GM19467 (cell line): Measurements from ENCODE around the gene FLVCR1.
"Not testable (repeated sequence)": the region's sequence is repeated elsewhere in the genome, so short reads cannot be mapped to it uniquely, and the experiment has no call there.

ENCODE experiments used
- ATAC-seq: cut with Tn5 transposase; IDR thresholded peaks from one replicate; pipeline ENCODE4 v1.9.1; 2021; ENCODE audit warnings: mild to moderate bottlenecking, moderate library complexity; ENCODE audit not compliant: unreplicated experiment

The FLVCR1 gene

GRCh38 chr1:212860713-212861581, 2.9 kb downstream of the FLVCR1 start:
- ATAC-seq = no peak

DNA sequence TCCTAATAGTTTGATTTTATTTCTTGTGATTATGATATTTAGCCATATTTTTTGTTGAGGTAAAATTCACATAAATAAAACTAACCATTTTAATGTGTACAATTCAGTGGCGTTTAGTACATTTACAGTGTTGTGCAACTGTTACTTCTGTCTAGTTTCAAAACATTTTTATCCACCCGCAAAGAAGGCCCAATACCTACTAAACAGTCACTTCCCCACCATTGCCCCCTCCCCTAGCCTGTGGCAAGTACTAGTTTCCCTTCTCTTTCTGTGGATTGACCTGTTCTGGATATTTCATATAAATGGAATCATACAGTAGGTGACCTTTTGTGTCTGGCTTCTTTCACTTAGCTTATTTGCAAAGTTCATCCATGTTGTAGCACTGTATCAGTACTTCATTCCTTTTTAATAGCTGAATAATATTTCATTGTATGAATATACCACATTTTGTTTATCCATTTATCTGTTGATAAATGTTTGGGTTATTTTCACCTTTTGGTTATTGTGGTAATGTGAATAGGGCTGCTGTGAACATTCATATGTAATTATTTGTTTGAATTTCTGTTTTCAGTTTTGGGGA, 4.1 kb downstream of the FLVCR1 start:
- ATAC-seq = no peak

- ATAC-seq = not testable (repeated sequence)
Observed at GRCh38 chr1:212863345-212863744, 5.3 kb downstream of the FLVCR1 start.

GRCh38 chr1:212864201-212864600, 6.1 kb downstream of the FLVCR1 start:
- ATAC-seq = no peak

GRCh38 chr1:212867192-212867591, 9.1 kb downstream of the FLVCR1 start:
- ATAC-seq = no peak

- ATAC-seq = no peak
Observed at GRCh38 chr1:212871976-212872375, 13.9 kb downstream of the FLVCR1 start.

GRCh38 chr1:212873518-212873917, 15.4 kb downstream of the FLVCR1 start:
- ATAC-seq = peak; percentile 81

GRCh38 chr1:212878418-212878817, 20.3 kb downstream of the FLVCR1 start:
- ATAC-seq = no peak

DNA sequence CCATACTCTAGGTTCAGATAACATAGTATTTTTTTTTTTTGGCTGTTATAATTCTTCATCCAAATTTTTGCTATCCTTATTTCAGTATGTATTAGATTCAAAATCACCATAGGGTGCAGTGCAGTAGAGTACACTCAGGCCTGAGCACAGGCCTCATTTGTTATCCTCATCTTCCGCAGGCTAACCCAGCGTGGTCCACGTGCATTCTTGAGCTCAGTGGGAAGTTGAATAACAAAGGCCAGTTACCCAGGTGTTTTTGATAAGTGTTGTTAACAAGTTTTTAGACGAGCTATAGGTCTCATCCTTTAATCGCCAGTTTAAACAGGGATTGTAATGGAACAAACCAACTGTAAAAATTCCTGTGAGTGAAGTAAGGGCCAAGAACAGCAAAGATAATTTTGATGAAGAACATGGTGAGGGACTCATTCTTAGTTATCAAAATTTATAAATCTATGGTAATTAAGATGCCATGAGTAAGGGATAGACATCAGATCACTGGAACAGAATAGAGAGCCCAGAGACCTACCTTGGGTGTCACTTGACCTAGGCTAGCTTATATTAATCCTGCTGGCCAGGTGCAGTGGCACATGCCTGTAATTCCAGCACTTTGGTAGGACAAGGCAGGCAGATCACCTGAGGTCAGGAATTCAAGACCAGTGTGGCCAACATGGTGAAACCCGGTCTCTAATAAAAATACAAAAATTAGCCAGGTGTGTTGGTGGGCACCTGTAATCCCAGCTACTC, 22.0 kb downstream of the FLVCR1 start:
- no peak for ATAC-seq

- no peak for ATAC-seq
Observed at GRCh38 chr1:212884592-212884991, 26.5 kb downstream of the FLVCR1 start.

GRCh38 chr1:212892108-212892507, 34.0 kb downstream of the FLVCR1 start:
- ATAC-seq = no peak

- no peak for ATAC-seq
Observed at GRCh38 chr1:212899845-212900244, 41.8 kb downstream of the FLVCR1 start.

- no peak for ATAC-seq
Observed at GRCh38 chr1:212901290-212901689, 43.2 kb downstream of the FLVCR1 start.

GRCh38 chr1:212902054-212902453, 44.0 kb downstream of the FLVCR1 start:
- no peak for ATAC-seq

DNA sequence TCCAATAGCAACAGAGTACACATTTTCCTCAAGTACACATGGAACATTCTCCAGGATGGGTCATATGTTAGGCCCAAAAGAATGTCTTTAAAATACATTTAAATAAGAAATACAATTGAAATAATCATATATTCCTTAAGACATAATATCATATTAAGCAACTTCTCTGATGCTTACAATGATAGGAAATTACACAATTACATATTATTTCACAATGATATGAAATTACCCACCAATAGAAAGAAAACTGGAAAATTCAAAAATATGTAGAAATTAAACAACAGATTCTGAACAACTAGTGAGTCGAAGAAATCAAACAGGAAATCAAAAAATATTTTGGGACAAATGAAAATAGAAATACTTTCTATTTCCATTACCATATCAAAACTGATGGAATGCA, 45.6 kb downstream of the FLVCR1 start:
- ATAC-seq = no peak

DNA sequence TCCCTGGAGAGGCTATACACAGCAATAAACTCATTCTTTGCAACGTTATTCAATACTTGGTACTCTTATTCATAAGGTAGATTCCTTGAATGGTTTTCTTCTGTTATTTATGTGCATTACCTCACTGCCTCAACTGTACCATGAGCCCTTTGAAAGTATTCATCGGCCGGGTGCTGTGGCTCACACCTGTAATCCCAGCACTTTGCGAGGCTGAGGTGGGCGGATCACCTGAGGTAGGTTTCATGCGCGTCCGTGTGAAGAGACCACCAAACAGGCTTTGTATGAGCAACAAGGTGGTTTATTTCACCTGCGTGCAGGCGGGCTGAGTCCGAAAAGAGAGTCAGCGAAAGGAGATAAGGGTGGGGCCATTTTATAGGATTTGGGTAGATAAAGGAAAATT, 50.0 kb downstream of the FLVCR1 start:
- not testable (repeated sequence) for ATAC-seq

DNA sequence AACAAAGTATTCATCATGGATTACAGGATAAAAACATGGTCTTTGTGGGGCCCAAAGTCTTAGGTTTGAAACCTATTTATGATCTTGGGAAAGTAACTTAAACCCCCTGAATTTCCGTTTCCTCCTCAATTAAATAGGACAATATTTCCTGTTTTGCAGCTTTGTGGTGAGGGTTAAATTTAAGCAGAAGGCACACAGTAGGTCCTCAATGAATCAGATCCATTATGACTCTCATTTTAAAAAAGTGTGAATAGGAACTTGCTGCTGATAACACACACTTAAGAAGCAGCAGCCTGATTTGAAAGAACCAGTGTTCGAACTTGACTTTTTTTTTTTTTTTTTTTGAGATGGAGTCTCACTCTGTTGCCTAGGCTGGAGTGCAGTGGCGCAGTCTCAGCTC, 50.9 kb downstream of the FLVCR1 start:
- no peak for ATAC-seq

DNA sequence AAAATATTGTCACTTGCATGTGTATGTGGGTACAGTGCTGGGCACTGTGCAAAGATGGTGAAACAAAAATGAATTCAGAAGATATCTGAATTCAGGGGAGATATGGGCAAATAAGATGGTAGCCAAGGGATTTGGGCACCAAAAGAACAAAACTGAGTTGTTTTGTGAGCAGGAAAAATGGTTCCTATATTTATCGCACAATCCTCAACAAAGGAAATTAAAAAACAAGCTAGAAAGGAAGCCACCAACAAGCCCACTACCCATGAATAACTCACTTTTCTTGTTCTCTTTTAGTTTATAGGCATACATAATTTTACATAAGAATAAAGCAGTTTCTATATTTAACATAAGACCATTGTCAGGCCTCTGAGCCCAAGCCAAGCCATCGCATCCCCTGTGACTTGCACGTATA, 51.6 kb downstream of the FLVCR1 start:
- no peak for ATAC-seq

DNA sequence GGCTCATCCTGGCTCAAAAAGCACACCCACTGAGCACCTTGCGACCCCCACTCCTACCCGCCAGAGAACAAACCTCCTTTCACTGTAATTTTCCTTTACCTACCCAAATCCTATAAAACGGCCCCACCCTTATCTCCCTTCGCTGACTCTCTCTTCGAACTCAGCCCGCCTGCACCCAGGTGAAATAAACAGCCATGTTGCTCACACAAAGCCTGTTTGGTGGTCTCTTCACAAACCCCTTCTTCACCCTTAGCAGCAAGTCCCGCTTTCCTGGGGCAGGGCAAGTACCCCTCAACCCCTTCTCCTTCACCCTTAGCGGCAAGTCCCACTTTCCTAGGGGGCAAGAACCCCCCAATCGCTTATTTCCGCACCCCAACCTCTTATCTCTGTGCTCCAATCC, 52.1 kb downstream of the FLVCR1 start:
- not testable (repeated sequence) for ATAC-seq

GRCh38 chr1:212913638-212914037, 55.6 kb downstream of the FLVCR1 start:
- not testable (repeated sequence) for ATAC-seq

GRCh38 chr1:212914110-212914509, 56.0 kb downstream of the FLVCR1 start:
- ATAC-seq = not testable (repeated sequence)

GRCh38 chr1:212914789-212915188, 56.7 kb downstream of the FLVCR1 start:
- ATAC-seq = no peak
